ENCODE results near the gene RAD51B. TPM values are rescaled to one million over a fixed set of nuclear protein-coding genes. Genes with fewer than 3 reads are reported as not detected.

Gene RAD51B
- total and polyA plus RNA-seq, 9 of the 15 experiments (the other 6 are each of a cell fraction or from before 2014, with no cell fraction given), result 8.5 to 17.3 (median 11.3) TPM

- ChIA-PET POLR2A (interaction anchor here (1.5 kb wide), 1 partner anchor 14 kb away, joined by 4 read pairs; no protein-coding TSS in a partner anchor), CTCF (ENCODE audit: low intra/inter-chr PET ratio) (no interaction called here)
- Histone ChIP-seq H3K9me3 (replicated peaks; ENCODE audit: control insufficient read depth, insufficient read depth, low read depth, low read length) (no peaks in the 10 kb centered on the region), H3K9ac (ENCODE audit: insufficient read depth in 1 of 2, low read depth in 2 of 2, low read length in 2 of 2) (no peak overlapping the region), H2AFZ (ENCODE audit: low read depth, low read length) (no peak overlapping the region), H3K36me3 (ENCODE audit: control insufficient read depth, insufficient read depth, low read length) (no peaks in the 10 kb centered on the region), H4K20me1 (replicated peaks; ENCODE audit: control insufficient read depth, insufficient read depth, low read length) (no peaks in the 10 kb centered on the region), H3K4me2 (ENCODE audit: insufficient read depth, low read length) (no peak overlapping the region), H3K27me3 (ENCODE audit: control insufficient read depth in 2 of 2, insufficient read depth in 2 of 2, low read length in 2 of 2) (no peaks in the 10 kb centered on the region), H3K27ac (ENCODE audit: extremely low read depth, low read depth, low read length) (no peak overlapping the region), H3K79me2 (ENCODE audit: control insufficient read depth, insufficient read depth, low read length) (no peaks in the 10 kb centered on the region), H3K9me1 (ENCODE audit: control insufficient read depth, insufficient read depth, low read length) (no peaks in the 10 kb centered on the region), H3K4me1 (replicated peaks in 1 of 2; ENCODE audit: control insufficient read depth in 2 of 2, insufficient read depth in 2 of 2, low read length in 2 of 2) (no peaks in the 10 kb centered on the region), H3K4me3 (no peak overlapping the region)
- TF ChIP-seq PTTG1 (tag; IDR thresholded peaks at IDR 0.05; ENCODE audit: low read depth) (no peak), XRCC3 (IDR thresholded peaks at IDR 0.05) (no peak), THAP7 (CRISPR knock-in tag; IDR thresholded peaks at IDR 0.05) (no peak), MAFF (IDR thresholded peaks at IDR 0.05; ENCODE audit: low read length) (no peak), ZNF431 (CRISPR knock-in tag; IDR thresholded peaks at IDR 0.05) (no peak), NCOR1 (IDR thresholded peaks at IDR 0.05) (no peak), ZNF175 (CRISPR knock-in tag; IDR thresholded peaks at IDR 0.05; ENCODE audit: low read depth) (no peak), XRCC5 (IDR thresholded peaks at IDR 0.05; ENCODE audit: low read depth, low read length) (no peak), NR4A1 (CRISPR knock-in tag; IDR thresholded peaks at IDR 0.05) (no peak), NR4A1 (tag; IDR thresholded peaks at IDR 0.05) (no peak), MAX (CRISPR knock-in tag; IDR thresholded peaks at IDR 0.05) (no peak), ZBTB34 (CRISPR knock-in tag; IDR thresholded peaks at IDR 0.05) (no peak), ZEB2 (IDR thresholded peaks at IDR 0.05) (no peak), CGGBP1 (CRISPR knock-in tag; IDR thresholded peaks at IDR 0.05) (no peak)
- DNase-seq (ENCODE audit: extremely low read depth in 1 of 4, low spot score in 3 of 4) (no peak), FAIRE-seq (no peak), ATAC-seq (no peak)
- intact Hi-C loops (cut with micrococcal nuclease), result no loop called here
- no TSS peak for BruUV-seq (replicated peaks)
- WGBS (ENCODE audit: insufficient coverage, low coverage, missing lambda C conversion rate), result 20% methylated on average over 2 of the region's 2 CpGs
- in situ Hi-C loops (cut with MboI), result no loop called here
These were observed 513.7 kb downstream of the RAD51B start for GRCh38 chr14:68333262-68333661.

Measured in K562 (cell line).